ENCODE measurements around the gene ACBD4. TPM values are rescaled to one million over a fixed set of nuclear protein-coding genes. Genes with fewer than 3 reads are reported as not detected.

ACBD4 gene
- total and polyA plus RNA-seq, 2 of the 13 experiments (the other 11 are each of a cell fraction or from before 2014, with no cell fraction given) = 16.1 to 26.9 TPM

GRCh38 chr17:45149037-45149668, 13.7 kb downstream of the ACBD4 start (continued):
- TF ChIP-seq ZNF160 (CRISPR knock-in tag; IDR thresholded peaks at IDR 0.05) = peak; percentile 14; the same call in 1 of the 2 replicates
- no peak; the same call in 1 of the 2 replicates for TF ChIP-seq CCDC6 (CRISPR knock-in tag; IDR thresholded peaks at IDR 0.05)
- peak; percentile 49; the same call in 1 of the 2 replicates for TF ChIP-seq CSRNP1 (CRISPR knock-in tag; IDR thresholded peaks at IDR 0.05)
- TF ChIP-seq FOXK1 (CRISPR knock-in tag; IDR thresholded peaks at IDR 0.05; ENCODE audit: borderline replicate concordance, low read depth) = peak; percentile 60
- TF ChIP-seq ZNF318 (CRISPR knock-in tag; IDR thresholded peaks at IDR 0.05) = 0 out of 2 replicates have a peak, but pooled peaks have one; percentile 61
- no peak for TF ChIP-seq ZNF567 (CRISPR knock-in tag; IDR thresholded peaks at IDR 0.05; ENCODE audit: borderline replicate concordance)
- TF ChIP-seq SALL2 (CRISPR knock-in tag; IDR thresholded peaks at IDR 0.05) = peak; percentile 71; the same call in 1 of the 2 replicates
- TF ChIP-seq TEF (CRISPR knock-in tag; IDR thresholded peaks at IDR 0.05) = no peak
- TF ChIP-seq SAFB2 (CRISPR knock-in tag; IDR thresholded peaks at IDR 0.05; ENCODE audit: borderline replicate concordance, low read depth) = no peak
- TF ChIP-seq ZBTB25 (CRISPR knock-in tag; IDR thresholded peaks at IDR 0.05) = 0 out of 2 replicates have a peak, but pooled peaks have one; percentile 62
- TF ChIP-seq PHF5A (CRISPR knock-in tag; IDR thresholded peaks at IDR 0.05; ENCODE audit: low read depth, unreplicated experiment) = peak; percentile 84
- no peak for TF ChIP-seq RORA (CRISPR knock-in tag; IDR thresholded peaks at IDR 0.05)
- peak; percentile 43; the same call in 1 of the 2 replicates for TF ChIP-seq ZBTB14 (CRISPR knock-in tag; IDR thresholded peaks at IDR 0.05)
- TF ChIP-seq ZNF180 (CRISPR knock-in tag; IDR thresholded peaks at IDR 0.05; ENCODE audit: borderline replicate concordance, low read depth) = peak; percentile 36; the same call in 1 of the 2 replicates
